Muscle layer of colon (tissue), 2 donors: ENCODE results near the gene ITGA6.

ENCODE experiments used
- H3K27ac ChIP-seq: one replicate; pipeline ENCODE4 v1.7.0; 2013; ENCODE audit warnings: low read depth, mild to moderate bottlenecking, low read length, moderate library complexity
- H3K27me3 ChIP-seq, 2 donors: one replicate each; pipeline ENCODE4 v1.7.0; 2013; ENCODE audit warnings: low read length in 2 of 2, mild to moderate bottlenecking in 2 of 2; ENCODE audit not compliant: insufficient read depth in 2 of 2, control insufficient read depth in 1 of 2
- H3K36me3 ChIP-seq: one replicate; pipeline ENCODE4 v1.7.0; 2013; ENCODE audit warnings: mild to moderate bottlenecking, low read length; ENCODE audit not compliant: insufficient read depth
- H3K4me1 ChIP-seq: one replicate; pipeline ENCODE4 v1.7.0; 2013; ENCODE audit warnings: mild to moderate bottlenecking, low read length; ENCODE audit not compliant: insufficient read depth
- H3K4me3 ChIP-seq, 2 donors: one replicate each; pipeline ENCODE4 v1.7.0; 2013; ENCODE audit warnings: low read length in 2 of 2, low read depth in 1 of 2, mild to moderate bottlenecking in 1 of 2, moderate library complexity in 1 of 2
- H3K9ac ChIP-seq: one replicate; pipeline ENCODE4 v1.7.0; 2013; ENCODE audit warnings: low read length
- H3K9me3 ChIP-seq: one replicate; pipeline ENCODE4 v1.7.0; 2013; ENCODE audit warnings: mild to moderate bottlenecking, low read length
- donor health status: abdominal sarcoma.
- donor health status: Adenocarcinoma of cecum.

ITGA6 gene

DNA sequence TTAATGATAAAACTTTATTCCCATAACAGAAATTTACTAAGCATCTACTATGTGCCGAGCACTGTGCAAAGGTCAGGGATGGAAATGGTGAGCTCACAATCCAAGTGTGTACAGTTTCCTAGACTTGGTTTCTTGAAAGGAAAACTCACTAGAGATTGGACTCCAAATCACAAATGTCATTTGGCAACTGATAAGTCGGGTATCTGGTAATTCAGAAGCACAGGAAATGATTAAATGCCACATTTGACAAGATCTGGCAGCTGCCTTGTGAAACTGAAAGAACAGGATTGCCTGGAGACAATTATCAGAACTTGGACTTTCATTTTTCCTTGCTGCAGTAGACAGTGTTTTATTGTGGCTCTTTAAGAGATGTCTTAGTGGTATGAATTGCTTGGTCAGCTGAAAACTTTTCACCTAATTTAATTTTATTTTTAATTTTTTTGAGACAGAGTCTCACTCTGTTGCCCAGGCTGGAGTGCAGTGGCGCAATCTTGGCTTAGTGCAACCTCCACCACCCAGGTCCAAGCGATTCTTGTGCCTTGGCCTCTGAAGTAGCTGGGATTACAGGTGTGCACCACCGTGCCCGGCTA lies 19.2 kb downstream of the ITGA6 start:
- Histone ChIP-seq H3K9me3 (no peaks in the 10 kb centered on the region), H3K27ac (no peak overlapping the region), H3K4me3 (no peak overlapping the region), H3K9ac (no peak overlapping the region), H3K36me3 (no peaks in the 10 kb centered on the region), H3K27me3 (no peaks in the 10 kb centered on the region), H3K4me1 (no peaks in the 10 kb centered on the region)

DNA sequence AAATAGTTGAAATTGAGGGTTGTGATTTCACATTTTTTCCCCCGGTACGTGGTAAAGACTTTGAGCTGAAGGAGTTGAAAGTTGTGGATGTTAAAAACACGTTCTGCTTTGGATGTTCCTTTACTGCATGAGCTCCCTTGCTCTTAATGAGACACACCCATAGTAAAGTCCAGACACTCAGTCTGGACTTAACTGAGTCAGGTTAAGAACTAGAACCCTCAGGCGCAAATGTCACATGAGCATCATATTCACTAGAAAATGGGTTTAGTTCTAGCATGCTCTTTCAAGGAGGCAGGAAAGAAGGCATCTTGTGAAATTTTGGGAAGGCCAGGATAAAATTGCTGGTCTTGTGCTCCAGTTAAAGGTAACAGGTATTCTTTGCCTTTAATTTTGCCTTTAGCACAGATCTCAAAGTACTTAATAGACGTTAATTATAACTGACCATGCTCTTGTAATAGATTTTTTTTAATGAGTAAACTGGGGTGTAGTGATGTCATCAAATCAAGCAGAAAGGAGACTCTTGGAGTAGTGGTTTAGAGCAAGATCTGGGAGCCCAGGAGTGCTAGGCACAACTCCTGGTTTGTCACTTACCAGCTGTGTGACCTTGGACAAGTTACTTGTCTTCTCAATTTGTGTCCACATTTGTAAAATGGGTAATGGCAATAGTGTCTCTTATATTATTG lies 20.6 kb downstream of the ITGA6 start:
- Histone ChIP-seq H3K4me3 (no peak overlapping the region), H3K4me1 (no peaks in the 10 kb centered on the region), H3K27ac (no peak overlapping the region), H3K9me3 (no peaks in the 10 kb centered on the region), H3K36me3 (no peaks in the 10 kb centered on the region), H3K27me3 (no peaks in the 10 kb centered on the region), H3K9ac (no peak overlapping the region)

DNA sequence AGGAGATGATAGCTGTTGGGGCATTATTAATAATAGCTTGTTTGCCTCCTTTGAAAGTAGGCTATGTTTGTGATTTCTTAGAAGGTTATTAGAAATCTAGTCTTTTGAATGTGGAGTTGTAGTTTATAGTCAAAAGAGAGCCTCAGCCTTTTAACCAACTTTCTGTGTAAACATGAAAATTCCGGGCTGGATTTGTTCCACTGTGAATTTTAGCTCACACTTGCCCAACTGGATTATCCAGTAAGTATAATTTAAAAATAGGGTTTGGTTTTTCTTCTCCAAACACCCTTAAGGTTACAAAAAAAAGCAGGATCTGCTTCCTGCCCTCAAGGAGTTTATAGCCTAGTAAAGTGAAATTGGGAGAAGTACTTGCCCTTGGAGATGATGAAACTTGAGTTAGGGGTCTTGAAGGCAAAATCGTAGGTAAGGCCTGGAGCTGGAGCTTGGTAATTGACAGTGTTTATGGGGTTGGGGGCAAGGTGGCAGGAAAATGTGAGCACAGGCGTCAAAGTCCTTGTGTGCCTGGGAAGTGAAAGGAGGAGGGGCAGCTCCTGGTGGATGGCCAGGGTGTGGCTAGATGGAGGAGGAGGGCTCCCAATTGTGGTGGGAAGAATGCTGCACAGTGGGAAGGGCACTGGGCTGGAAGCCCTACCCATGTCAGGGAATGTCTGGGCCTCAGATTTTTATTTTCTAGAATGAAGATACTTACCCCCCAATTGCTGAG lies 21.3 kb downstream of the ITGA6 start:
- H3K4me1 ChIP-seq, result no peaks in the 10 kb centered on the region
- H3K27me3 ChIP-seq, result no peaks in the 10 kb centered on the region
- no peak overlapping the region for H3K9ac ChIP-seq
- H3K9me3 ChIP-seq, result no peaks in the 10 kb centered on the region
- H3K27ac ChIP-seq, result no peak overlapping the region
- H3K4me3 ChIP-seq, result no peak overlapping the region
- no peaks in the 10 kb centered on the region for H3K36me3 ChIP-seq

DNA sequence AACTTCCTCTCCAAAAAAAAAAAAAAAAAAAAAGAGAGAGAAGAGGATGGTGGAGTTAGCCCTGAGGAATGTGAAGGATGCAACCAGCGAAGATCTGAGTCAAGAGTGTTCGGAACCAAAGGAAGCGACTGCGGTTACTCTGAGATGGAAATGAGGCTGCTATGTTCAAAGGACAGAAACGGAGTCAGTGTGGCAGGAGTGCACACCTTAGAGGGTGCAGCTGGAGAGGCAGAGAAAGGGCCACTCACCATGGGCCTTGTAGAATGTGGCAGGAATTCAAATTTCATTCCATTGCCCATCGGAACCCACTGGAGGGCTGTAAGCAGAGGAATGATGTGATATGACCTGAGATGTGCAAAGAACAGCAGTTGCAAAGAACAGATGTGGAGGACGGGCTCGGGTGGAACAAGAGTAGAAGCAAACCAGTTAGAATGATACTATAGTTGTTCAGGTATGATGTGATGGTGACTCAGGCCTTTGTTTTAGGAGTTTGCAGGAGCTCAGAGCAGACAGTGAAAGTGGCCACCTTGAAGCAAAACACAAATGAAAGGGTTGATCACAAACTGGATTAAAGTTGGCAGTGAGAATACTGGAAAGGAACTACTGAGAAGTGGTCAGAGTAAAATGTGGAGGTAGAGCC lies 22.6 kb downstream of the ITGA6 start:
- Histone ChIP-seq H3K4me1 (no peaks in the 10 kb centered on the region), H3K4me3 (no peak overlapping the region), H3K27ac (no peak overlapping the region), H3K27me3 (no peaks in the 10 kb centered on the region), H3K36me3 (no peaks in the 10 kb centered on the region), H3K9me3 (no peaks in the 10 kb centered on the region), H3K9ac (no peak overlapping the region)

DNA sequence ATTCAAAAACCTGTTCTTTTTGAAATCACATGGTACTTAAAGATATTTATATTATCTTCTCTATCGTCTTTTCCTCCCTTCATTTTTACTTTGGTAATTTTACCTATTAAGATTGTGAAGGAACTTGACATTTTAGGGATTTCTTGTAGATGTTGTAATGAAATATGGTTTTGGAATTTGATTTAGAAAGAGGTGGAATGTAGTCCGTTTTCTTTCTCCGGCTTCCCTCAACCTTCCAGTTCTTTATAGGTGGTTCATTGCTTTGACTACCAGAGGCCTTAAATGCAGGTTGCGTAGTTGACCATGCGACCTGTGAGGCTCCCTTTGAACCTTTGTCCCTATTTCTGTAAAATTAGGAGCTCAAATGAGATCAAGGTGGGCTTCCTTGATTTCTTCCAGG lies 24.5 kb downstream of the ITGA6 start:
- H3K36me3 ChIP-seq, result no peaks in the 10 kb centered on the region
- H3K4me1 ChIP-seq, result no peaks in the 10 kb centered on the region
- H3K27ac ChIP-seq, result no peak overlapping the region

DNA sequence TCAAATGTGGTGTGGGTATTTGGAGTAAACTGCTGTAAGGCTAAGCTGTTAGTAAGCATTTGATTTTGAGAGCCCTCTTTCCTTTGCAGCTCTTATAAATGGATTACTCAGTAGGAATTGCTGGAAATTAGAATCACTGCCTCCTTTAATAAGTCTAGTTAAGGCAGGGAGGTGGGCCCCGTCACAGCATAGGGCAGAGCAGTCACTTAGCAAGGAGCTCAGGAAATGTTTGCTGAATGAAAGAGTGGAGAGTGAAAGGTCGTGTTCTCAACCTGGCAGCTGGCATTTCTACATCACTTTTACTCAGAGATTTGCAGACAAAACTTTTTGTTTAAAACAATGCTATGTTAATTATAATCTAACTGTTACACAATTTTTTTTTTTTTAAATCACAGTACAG lies 25.5 kb downstream of the ITGA6 start:
- H3K27ac ChIP-seq, result no peak overlapping the region
- no peaks in the 10 kb centered on the region for H3K27me3 ChIP-seq
- no peak overlapping the region for H3K9ac ChIP-seq
- H3K4me1 ChIP-seq, result no peaks in the 10 kb centered on the region
- H3K4me3 ChIP-seq, result no peak overlapping the region
- H3K36me3 ChIP-seq, result no peaks in the 10 kb centered on the region
- no peaks in the 10 kb centered on the region for H3K9me3 ChIP-seq

More for the DNA sequence above, 24.5 kb downstream of the ITGA6 start:
- Histone ChIP-seq H3K4me3 (no peak overlapping the region), H3K27me3 (no peaks in the 10 kb centered on the region), H3K9me3 (no peaks in the 10 kb centered on the region), H3K9ac (no peak overlapping the region)

DNA sequence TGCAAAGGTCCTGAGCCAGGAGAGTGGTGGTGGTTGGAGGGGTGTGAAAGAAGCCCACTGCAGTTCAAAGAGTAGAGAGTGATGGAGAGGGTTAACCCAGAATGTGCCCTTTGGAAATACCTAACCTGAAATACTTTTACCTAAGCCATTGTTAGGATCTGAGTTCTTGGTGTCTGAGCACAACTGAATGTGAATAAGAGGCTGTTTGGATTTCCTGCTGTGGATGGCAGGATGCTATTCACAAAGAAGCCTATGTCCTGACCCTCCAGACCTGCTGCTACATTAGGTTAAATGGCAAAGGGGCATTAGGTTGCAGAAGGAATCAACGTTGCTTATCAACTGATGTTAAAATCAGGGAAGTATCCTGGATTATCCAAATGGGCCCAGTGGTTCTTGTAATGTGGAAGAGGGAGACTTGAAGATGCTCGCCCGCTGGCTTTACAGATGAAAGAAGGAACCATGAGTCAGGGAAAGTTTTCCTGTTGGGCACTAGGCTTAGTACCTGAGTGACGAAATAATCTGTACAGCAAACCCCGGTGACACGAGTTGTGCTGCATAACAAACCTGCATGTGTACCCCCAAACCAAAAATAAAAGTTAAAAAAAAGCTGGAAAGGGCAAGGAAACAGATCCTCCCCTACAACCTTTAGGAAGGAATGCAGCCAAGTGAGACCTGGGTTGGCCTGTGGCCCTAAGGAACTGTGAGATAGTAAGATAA lies 27.2 kb downstream of the ITGA6 start:
- no peaks in the 10 kb centered on the region for H3K36me3 ChIP-seq
- H3K4me3 ChIP-seq, result no peak overlapping the region
- H3K9ac ChIP-seq, result no peak overlapping the region
- H3K4me1 ChIP-seq, result no peaks in the 10 kb centered on the region
- H3K27ac ChIP-seq, result no peak overlapping the region
- no peaks in the 10 kb centered on the region for H3K27me3 ChIP-seq
- H3K9me3 ChIP-seq, result no peaks in the 10 kb centered on the region

DNA sequence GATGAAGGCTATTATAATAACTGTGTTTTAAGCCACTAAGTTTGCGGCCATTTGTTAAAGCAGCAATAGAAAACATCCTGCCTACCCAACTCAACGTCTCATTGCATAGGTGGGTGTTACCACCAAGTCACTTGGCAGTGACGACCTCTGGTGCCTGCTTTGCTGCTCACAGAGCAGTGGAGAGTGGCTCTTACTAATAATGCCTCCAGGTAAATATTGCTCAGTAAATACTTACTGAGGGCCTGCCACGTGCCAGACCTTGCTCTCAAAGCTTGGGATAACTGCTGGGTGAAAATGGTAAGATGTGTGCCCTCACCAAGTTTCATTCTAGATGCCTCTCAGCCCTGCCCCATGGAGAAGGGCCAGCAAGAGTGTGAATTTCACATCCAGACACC lies 27.7 kb downstream of the ITGA6 start:
- Histone ChIP-seq H3K9ac (no peak overlapping the region), H3K4me3 (no peak overlapping the region), H3K36me3 (no peaks in the 10 kb centered on the region), H3K9me3 (no peaks in the 10 kb centered on the region), H3K4me1 (no peaks in the 10 kb centered on the region), H3K27ac (no peak overlapping the region), H3K27me3 (no peaks in the 10 kb centered on the region)

DNA sequence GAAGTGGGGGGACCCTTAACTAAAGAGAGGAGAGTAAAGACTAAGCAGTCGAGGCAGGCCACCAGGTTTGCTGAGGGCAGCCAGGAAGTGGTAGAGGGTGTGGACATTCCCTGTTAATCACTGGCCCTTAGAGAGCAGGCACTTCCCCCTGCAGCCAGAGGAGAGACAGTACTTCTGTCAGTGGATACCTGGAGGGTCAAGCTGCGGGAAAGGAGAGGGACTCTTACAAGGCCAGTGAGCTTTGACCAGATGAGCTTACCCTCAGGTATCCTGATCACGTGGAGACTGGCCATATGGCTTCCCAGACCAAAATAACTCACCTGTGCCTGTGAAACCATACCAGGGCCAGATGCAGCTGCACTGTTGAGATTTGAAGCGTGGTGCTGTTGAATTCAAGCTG lies 28.6 kb downstream of the ITGA6 start:
- Histone ChIP-seq H3K27me3 (no peaks in the 10 kb centered on the region), H3K36me3 (no peaks in the 10 kb centered on the region), H3K9me3 (no peaks in the 10 kb centered on the region), H3K4me3 (no peak overlapping the region), H3K4me1 (no peaks in the 10 kb centered on the region), H3K27ac (no peak overlapping the region), H3K9ac (no peak overlapping the region)

DNA sequence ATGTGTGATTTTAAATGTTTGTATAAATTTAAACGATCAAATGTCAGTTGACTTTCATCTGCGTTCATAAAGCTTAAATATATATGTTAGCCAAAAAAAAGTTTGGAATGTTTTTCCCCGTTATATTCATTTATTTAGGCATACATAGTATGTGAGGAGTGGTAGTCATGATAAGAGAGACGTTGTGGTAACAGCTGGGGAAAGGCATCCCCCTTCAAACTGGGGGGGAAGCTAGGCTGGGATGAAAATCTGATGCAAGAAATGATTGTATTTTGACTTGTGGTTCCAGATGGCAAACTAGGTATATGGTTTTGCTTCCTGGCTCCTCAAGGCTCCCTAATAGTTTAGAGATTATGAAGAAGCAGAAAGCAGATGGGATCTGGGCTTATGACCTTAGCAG lies 30.1 kb downstream of the ITGA6 start:
- Histone ChIP-seq H3K36me3 (no peaks in the 10 kb centered on the region), H3K9me3 (no peaks in the 10 kb centered on the region), H3K4me3 (no peak overlapping the region), H3K4me1 (no peaks in the 10 kb centered on the region), H3K9ac (no peak overlapping the region), H3K27ac (no peak overlapping the region), H3K27me3 (peaks cover 0 to 5% of the 10 kb centered on the region in 2 donors)

DNA sequence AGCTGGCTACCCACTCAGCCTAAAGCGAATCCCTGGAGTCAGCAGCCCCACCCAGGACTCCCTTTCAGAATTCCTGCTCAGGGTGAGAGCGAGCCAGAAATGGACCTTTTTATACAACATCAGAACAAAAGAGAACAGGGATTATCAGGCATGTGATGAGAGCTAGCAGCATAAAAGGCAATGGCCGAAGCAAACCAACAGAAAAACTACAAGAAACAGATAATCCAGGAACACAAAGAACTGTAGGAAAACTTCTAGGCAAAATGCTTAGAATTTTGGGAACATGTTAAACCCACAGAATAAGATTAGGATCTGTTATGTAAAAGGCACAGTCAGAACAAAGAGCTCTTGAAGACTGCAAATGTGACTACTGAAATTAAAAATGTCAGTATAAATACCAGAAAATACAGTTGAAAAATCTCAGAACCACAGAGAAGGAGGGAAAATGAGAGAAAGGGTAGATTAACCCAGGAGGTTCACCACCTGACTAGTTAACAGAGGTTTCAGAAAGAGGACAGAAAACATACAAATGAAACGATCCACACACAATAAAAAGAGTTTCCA lies 31.3 kb downstream of the ITGA6 start:
- Histone ChIP-seq H3K27ac (no peak overlapping the region), H3K4me3 (no peak overlapping the region), H3K9me3 (no peaks in the 10 kb centered on the region), H3K9ac (no peak overlapping the region), H3K4me1 (no peaks in the 10 kb centered on the region), H3K27me3 (peaks cover 0 to 9% of the 10 kb centered on the region in 2 donors), H3K36me3 (no peaks in the 10 kb centered on the region)
